ENCODE data around the gene TOR3A.

- TF ChIP-seq REST (IDR thresholded peaks at IDR 0.05; ENCODE audit: insufficient replicate concordance, low read depth) = no peak
- TF ChIP-seq SPI1 (IDR thresholded peaks at IDR 0.05; ENCODE audit: borderline replicate concordance, low read depth) = no peak
- TF ChIP-seq POLR2AphosphoS5 (IDR thresholded peaks at IDR 0.05; ENCODE audit: low read depth) = no peak
- TF ChIP-seq CTCF (IDR thresholded peaks at IDR 0.05; ENCODE audit: insufficient read depth, low read length) = no peak
These were observed 19.7 kb downstream of the TOR3A start for GRCh38 chr1:179101566-179101965.
